Esophagus mucosa (tissue), 1 donor: ENCODE results near the gene TIGD4. TPM values are rescaled to one million over a fixed set of nuclear protein-coding genes. Genes with fewer than 3 reads are reported as not detected.
"Not testable (repeated sequence)": the region's sequence is repeated elsewhere in the genome, so short reads cannot be mapped to it uniquely, and the experiment has no call there.

ENCODE experiments used
- ATAC-seq: fragments of 200-7000 bp; cut with Tn5 transposase; one replicate; pipeline ENCODE4 v1.9.1; 2020
- total RNA-seq: library from RNA; stranded (reverse); gene quantifications from one replicate; pipeline ENCODE4 v1.2.4, GENCODE V29; 2023
- donor health status: DM: yes; HTN: yes; CAD: no.

TIGD4 gene
- total RNA-seq, 1 donor from 2014 or later = 0.08 TPM

DNA sequence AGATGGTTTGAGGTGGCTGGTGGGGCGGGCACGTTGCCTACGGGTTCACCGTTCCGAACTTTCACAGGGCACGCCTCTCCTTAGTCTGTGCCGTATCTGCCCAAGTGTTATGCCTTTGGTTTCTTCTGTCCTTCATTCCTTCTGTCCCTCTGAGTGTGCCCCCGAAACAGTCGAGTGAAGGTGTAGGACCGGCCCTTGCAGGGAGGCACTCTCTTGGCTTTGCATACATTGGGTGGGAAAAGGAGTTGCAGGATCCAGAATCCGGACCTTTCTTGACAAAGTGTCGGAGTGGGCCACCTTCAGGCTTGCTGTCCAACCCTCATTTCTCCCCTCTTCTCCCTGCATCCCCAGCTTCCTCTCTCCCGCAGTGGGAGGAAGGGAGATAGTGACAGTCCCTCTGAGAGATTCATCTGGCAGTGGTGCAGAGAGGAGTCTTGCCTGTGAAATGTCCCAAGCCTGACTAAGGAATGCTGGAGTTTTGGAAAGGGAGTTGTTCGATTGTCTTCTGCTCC, 793 bp upstream of the TIGD4 start:
- no peak for ATAC-seq

DNA sequence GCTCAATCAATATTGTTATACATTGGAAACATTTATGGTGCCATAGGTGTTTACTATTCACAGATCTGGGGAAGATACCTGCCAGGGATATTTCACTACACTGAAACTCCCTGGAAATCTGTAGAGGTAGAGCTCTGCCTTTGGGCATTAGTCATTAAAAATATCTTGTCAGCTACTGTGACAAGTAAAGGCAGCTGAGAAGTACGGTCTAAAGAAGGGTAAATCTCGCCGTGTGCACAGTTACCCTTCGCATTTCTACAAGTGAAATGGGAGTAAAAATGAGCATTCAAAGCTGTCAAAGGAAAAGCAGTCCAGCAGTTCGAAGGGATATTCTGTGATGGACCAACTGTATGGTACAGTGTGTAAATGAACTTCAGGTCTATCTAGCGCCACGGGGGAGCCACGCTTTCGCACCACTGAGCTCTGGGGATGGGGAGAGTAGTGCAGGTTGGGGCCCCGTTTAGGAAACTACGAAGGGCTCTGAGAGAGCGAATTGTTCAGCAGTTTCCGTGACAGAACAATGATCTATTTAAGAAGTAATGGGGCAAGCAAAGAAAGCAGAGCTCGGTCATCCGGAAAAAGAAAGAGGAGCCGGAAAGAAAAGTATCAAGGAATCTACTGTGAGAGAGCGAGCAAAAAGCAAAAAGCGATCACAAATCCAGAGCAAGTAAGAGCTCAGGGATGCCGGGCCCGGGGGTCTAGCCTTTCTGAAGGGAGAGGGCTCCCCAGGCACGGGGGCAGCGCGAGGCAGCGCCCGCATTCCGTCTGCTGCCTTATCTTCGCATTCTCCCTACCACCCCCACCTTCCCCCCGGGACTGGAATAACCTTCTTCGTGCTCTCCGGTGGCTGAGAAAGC, 646 bp downstream of the TIGD4 start:
- no peak for ATAC-seq

DNA sequence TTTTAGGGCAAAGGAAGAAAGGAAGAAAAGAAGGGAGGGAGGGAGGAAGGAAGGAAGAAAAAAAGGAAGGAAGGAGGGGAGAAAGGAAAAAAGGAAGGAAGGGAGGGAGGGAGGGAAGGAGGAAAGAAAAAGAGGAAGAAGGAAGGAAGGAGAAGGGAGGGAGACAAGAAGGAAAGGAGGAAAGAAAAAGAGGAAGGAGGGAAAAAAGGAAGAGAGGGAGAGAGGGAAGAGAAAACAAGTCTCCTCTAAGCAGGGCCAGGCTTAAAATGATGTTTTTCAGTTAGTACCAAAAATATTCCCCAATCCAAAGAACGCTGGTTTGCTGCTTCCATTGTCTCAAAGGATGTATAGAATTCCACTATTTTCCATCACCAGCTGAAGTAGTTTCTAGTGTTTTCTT, 2.0 kb downstream of the TIGD4 start:
- ATAC-seq = no peak

DNA sequence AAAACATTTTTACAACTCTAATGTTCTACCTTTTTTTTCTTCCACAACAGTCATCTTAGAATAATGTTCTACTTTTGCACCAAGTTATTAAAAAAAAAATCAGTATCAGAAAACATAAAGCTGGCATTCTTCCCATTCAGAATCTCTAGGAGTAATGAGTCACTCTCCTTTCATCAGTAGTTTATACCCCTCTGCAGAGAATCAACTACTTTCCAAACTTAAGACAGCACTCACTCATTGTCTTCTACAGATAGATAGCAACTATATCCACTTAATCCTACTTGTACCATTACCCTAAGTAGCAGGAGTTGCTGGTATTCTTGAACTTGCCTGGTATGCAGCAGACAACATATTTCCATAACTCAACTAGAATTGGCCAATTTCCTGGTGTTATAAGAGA, 3.2 kb downstream of the TIGD4 start:
- no peak for ATAC-seq

DNA sequence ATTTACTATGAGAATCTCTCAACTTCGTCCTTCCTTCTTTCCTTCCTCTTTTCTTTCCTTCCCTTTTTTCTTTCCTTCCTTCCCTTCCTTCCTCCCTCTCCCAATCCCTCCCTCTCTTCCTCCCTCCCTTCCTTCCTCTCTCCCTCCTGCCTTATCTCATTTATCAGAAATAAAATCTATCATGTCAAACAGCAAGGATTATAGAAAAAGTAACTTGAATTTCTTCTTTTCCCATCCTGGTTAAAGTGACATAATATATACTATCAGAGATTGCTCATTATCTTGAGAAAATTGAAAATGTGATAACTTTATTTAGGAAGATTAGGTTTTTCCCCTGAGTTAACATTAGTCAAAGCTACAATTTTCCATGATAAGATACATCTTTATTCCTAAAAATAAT, 5.6 kb downstream of the TIGD4 start:
- ATAC-seq = no peak

DNA sequence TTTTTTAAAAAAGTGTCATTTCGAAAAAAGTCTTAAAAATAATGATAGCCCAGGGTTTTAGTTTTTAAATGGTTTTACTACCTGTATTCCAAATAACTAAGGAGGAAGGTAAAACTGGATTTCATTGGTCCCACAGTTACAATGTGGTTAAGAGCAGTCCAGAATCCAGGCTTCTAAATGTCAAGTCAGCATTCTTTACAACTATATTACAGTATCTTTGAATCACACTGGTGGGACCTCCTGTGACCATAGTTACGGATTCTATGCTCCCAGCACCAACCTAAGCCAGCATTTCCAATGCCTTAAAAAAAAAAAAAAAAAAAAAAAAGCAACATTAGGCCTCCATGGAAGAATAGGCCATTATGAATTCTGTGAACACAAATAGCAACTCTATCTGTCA, 6.2 kb downstream of the TIGD4 start:
- ATAC-seq = no peak

DNA sequence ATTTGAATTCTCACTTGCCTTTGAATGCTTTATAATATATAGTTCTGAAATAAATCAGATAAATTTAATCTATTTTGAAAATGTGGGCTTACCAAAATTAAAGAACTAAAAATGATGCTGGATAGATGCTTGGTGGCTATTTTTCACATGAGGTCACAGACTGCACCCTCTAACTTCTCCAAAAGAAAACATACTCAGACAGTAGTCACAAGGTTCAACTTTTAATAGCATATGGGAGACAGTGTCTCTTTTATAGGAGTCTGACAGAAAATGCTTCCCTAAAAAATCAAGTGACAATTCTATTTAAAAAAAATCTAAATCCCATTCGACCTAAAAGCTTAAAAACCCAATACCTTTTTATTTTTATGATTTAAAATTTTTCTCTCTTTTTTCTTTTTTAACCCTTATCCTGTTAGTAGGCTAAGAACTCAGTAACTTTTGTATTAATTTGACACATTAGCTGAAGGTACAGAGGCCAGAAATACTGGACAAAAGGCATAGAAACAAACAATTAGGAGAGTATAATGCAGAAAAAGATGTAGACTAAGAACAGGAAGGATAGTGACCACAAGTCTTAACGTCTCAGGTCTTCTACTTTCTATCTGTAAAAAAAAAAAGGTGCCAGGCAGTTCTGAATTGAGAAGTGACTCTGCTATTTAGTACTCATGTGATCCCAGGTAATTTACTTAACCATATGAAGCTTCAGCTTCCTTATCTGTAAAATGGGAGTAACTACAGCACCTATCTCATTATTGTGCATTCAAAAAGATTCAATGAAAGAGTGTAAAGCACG, 7.6 kb downstream of the TIGD4 start:
- no peak for ATAC-seq

DNA sequence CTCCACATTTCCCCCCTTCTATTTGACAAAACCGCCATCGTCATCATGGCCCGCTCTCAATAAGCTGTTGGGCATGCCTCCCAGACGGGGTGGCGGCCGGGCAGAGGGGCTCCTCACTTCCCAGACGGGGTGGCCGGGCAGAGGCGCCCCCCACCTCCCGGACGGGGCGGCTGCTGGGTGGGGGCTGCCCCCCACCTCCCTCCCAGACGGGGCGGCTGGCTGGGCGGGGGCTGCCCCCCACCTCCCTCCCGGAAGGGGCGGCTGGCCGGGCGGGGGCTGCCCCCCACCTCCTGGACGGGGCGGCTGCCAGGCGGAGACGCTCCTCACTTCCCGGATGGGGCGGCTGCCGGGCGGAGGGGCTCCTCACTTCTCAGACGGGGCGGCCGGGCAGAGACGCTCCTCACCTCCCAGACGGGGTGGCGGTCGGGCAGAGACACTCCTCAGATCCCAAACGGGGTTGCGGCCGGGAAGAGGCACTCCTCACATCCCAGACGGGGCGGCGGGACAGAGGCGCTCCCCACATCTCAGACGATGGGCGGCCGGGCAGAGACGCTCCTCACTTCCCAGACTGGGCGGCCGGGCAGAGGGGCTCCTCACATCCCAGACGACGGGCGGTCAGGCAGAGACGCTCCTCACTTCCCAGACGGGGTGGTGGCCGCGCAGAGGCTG, 14.3 kb downstream of the TIGD4 start:
- ATAC-seq = not testable (repeated sequence)

DNA sequence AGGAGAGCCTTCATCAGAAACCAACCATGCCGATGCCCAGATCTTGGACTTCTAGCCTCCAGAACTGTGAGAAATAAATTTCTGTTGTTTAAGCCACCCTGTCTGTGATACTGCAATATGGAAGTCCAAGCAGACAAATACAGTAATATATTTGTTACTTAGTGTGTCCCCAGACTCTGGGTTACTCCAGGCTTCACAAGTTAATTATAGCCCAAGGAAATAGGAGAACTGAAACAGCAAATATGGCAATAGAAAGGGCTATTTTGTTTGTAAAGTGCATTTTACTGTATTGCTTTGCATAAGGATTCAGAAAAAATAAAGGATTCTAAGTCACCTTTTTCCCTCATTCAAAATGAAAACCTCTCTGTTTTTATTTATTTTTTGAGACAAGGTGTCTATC, 15.7 kb downstream of the TIGD4 start:
- ATAC-seq = no peak

DNA sequence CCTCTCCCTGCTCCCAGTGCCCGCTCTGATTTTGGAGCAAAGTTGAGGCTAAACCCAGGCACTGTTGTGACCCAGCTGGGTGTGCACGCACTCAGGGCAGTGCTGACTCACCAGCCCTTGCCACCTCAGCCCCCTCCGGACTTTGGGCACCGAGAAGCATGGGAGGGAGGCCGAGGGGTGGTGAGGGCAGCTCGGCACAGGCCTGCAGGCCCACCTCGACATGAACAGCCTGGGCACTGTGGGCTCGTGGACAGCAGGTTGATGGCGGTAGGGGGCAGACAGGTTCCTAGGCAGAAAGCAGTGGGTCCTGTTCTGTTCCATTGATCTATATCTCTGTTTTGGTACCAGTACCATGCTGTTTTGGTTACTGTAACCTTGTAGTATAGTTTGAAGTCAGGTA, 30.9 kb downstream of the TIGD4 start:
- no peak for ATAC-seq

DNA sequence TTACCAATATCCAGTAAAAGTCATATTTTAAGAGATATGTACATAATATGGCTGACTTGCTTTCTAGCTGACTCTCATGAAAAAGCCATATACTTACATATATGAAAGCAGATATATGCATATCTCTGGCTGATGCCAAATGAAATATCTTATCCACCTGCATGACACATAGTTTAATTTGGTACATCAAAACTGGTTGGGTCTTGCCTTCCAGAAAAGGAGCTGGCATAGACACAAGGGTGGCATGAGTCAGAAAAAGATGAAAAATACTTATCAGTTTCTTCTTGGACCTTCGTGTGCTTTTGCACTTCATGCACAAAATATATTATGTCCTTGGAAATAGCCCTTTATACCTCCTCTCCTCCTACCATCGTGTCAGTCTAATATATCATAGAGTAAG, 32.1 kb downstream of the TIGD4 start:
- ATAC-seq = peak; percentile 74

DNA sequence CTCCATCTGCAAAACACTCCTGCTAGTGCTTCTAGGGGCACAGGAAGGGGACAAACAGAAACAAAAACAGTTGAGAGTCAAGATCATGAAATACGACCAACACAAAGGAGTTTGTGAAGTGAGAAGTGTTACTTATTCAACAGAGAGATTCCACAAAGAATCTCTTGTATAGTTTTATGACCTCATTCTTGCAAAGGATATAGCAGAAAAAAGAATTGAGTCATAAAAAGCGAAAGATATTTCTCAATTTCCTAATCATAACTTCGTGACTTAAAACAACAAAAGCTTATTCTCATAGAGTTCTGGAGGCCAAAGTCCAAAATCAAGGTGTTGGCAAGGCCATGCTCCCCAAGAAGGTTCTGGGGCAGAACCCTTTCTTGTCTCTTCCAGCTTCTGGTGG, 40.7 kb downstream of the TIGD4 start:
- no peak for ATAC-seq

DNA sequence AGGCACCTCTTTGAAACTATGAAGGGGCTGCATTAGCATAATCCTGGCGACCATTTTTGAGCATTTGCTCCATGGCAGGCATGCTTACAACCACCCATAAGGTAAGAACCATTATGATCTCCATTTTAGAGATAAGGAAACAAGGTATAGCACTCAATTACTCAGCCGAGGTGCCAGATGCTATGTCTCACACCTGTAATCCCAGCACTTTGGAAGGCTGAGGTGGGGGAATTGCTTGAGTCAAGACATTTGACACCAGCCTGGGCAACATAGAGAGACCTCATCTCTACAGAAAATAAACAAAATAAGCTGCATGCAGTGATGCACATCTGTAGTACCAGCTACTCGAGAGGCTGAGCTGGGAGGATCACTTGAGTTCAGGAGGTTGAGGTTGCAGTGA, 43.6 kb downstream of the TIGD4 start:
- ATAC-seq = no peak

DNA sequence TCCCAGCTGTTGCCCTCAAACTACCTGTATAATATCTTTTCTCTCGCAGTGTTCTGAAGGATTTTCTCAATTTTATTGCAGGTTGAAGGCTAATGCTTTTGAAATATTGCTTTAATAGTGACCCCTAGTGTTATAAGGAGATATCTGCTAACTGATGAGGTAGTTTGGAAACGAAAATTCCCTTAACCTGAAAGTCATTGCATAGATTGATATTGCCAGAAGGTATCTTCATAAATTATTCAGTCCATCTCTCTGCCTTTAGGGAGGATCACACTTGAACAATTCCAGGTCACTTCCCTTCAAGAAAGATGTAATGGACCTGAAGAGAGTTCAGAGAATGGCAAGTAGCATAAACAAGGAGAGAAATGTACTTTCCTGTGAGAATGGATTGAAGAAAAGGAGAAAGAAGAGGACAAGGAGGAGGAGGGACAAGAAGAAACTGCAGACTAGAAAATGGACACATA, 44.1 kb downstream of the TIGD4 start:
- peak; percentile 68 for ATAC-seq

DNA sequence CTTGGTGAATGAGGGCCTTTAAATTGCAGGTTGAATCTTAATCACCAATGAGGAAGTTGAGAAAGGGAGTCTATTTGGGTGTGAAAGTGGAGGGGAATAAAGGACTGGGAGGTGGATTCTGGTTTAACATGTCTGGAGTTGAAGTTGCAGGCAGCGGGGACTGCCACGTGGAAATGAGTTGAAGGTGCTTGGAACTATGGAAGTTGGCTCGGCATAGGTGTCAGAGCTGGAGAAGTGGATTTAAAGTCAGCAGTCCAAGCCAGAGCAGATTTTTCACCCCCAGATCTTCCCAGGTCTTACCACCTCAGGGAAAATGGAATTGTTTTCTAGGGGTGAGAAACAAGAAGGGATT, 44.9 kb downstream of the TIGD4 start:
- ATAC-seq = peak; percentile 68

DNA sequence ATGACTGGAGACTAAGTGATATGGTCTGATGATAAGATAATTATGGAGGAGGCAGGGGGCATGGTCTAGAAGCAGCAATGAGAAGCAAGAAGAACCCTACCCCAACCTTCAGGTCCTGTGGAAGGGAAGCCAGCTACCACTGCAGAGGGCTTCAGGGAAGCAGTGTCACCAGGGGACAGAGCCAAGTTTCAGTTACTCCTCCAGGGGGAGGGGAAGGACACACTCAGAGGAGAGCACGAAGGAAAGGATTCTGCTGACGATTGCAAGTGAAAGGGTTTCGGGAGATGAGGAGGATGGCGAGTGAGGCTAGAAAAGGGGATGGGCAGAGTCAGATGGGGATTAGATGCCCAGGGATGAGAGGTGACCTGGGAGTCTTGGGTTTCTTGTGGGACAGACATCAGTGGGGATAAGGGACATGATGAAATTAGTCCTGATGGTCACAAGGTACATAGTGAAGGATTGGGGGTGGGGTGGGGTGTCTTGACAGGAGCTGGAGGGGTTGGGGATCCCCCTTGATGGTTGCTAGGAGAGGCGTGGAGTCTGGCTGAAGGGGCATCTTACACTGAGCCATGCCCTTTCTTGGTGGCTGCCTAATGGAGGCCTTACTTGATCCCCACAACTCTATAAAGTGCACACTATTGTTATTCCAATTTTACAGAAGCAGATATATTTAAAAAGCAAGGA, 45.4 kb downstream of the TIGD4 start:
- ATAC-seq = peak; percentile 17

DNA sequence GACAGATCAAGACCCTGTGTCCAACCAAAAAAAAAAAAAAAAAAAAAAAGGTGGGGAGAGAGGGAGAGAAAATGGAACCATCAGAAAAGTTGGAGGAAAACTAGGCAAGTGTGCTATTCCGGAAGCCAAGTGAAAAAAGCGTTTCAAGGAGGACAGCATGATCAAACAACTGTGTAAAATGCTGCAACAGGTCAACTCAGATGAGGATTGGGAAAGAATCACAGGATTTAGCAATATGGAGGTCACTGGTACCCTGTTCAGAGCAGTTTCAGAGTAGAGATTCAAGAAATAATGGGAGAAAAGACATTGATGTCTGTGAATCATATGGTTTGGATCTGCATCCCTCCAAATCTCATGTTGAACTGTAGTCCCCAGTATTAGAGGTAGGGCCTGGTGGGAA, 47.5 kb downstream of the TIGD4 start:
- no peak for ATAC-seq

DNA sequence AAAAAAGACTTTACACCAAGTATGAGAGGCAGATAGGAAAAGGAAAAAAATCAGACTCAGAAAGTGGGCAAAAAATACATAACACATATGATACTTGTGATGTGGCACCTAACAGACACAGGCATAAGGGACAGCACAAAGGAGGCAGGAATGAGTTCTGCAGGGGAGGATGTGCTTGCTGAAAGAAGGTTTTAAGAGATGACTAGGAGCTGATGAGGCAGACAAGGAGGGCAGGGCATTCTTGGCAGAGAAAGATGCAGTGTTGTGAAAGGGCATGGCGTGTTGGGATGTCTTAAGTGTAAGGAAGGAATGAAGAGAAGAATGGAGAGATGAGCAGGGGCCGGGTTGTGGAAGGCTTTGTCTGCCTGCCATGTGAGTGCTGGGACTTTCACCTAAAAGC, 50.1 kb downstream of the TIGD4 start:
- ATAC-seq = peak; percentile 92

DNA sequence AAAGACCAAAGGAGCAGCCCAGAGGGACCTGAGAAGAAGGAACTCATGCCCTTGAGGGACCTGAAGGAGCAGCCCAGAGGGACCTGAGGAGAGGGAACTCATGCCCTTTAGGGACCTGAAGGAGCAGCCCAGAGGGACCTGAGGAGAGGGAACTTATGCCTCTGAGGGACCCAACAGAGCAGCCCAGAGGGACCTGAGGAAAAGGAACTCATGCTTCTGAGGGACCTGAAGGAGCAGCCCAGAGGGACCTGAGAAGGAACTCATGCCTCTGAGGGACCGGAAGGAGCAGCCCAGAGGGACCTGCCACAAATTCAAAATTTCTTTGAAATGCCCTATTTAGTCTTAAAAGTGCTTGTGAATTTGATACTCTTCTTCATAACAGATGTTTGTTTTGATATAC, 51.2 kb downstream of the TIGD4 start:
- ATAC-seq = no peak

DNA sequence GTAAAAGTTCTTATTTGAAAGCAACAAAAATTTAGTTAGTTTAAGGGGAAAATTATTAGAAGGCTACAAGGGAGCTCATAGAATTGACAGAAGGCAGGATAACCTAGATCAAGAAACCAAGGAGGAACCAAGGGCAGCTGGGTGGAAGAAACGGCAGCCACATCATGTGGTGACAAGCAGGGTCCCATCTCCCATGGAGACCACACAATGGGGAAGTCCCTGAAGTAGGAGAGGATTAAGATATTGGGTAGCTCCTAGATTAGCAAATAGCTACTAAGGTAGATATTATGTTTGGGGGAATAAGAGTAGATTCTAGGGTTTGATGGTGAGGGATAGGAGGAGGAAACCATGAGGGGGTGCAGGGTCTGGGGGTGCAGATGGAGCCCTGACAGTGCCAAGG, 51.7 kb downstream of the TIGD4 start:
- no peak for ATAC-seq

DNA sequence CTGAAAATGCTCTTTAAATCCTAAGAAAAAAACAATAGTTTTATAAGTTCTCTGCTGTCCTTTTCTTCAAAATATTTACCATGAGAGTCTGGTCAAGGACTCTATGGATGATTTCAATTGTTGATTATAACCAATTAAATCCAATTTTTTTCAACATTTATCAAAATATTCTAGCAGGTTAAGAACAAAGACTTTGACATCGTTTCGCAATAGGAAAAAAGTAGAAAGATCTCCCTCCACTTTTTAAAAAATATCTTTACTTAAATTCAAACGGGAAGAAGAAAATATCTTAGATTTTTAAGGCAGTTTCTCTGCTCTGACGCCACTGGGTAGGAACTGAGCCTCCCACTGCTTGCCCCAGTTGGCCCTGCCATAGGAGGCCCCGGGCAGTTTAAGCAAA, 55.0 kb downstream of the TIGD4 start:
- no peak for ATAC-seq

DNA sequence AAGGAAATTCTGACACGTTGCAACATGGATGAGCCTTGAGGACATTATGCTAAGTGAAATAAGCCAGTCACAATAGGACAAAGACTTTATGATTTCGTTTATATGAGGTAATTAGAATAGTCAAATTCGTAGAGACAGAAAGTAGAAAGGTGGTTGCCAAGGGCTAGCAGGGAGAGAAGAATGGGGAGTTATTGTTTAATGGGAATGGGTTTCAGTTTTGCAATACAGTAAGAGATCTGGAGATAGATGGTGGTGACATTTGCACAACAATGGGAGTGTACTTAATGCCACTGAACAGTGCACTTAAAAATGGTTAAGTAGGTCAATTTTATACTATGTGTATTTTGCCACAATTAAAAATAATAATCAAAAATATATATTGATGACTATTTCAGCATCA, 56.3 kb downstream of the TIGD4 start:
- ATAC-seq = no peak
